Panc1 (cell line): ENCODE measurements around the gene RGS18. TPM values are rescaled to one million over a fixed set of nuclear protein-coding genes. Genes with fewer than 3 reads are reported as not detected.

Source experiments
- ATAC-seq: fragments of 200-7000 bp; cut with Tn5 transposase; 2 replicates; pipeline ENCODE4 v1.9.1; 2020; ENCODE audit warnings: mild to moderate bottlenecking, moderate library complexity
- BruUV-seq: library from RNA; stranded (reverse); fragments of 400-500 nt; replicated peaks from 2 replicates; lab custom pipeline; 2021; lab: Mats Ljungman, UMichigan
- CTCF ChIA-PET: fragments of 300-600 bp; sonication (Branson Sonifier 250); formaldehyde crosslinking; loops from one replicate; lab custom pipeline; 2022; ENCODE audit warnings: antibody characterized with exemption; lab: Charles Lee
- POLR2A ChIA-PET: fragments of 300-600 bp; sonication (Branson Sonifier 250); formaldehyde crosslinking; loops from one replicate; lab custom pipeline; 2022; ENCODE audit warnings: antibody characterized with exemption; lab: Charles Lee
- DNase-seq: peaks from one replicate; pipeline ENCODE4 v3.0.0-alpha.2; 2010; ENCODE audit warnings: low read depth, low spot score
- H3K27ac ChIP-seq: 2 replicates; pipeline ENCODE4 v1.5.1; 2011; ENCODE audit warnings: mild to moderate bottlenecking, low read length, inconsistent platforms
- H3K27me3 ChIP-seq: fragments of 200-500 bp; sonication (Bioruptor generic); 2 replicates; pipeline ENCODE4 v1.6.0; 2014; ENCODE audit warnings: low read length, inconsistent platforms; ENCODE audit not compliant: control insufficient read depth, insufficient read depth
- H3K36me3 ChIP-seq: fragments of 200-500 bp; sonication (Bioruptor generic); 2 replicates; pipeline ENCODE4 v1.5.1; 2014; ENCODE audit warnings: inconsistent platforms, mild to moderate bottlenecking, low read length, moderate library complexity; ENCODE audit not compliant: control insufficient read depth, insufficient read depth
- H3K4me1 ChIP-seq: 2 replicates; pipeline ENCODE4 v1.5.1; 2011; ENCODE audit warnings: inconsistent platforms, mild to moderate bottlenecking, low read length, moderate library complexity; ENCODE audit not compliant: control insufficient read depth, insufficient read depth
- H3K4me3 ChIP-seq, 2 experiments: 2 replicates each; pipeline ENCODE4 v1.5.1; 2011 to 2012; ENCODE audit warnings: low read depth in 2 of 2, low read length in 2 of 2, mild to moderate bottlenecking in 2 of 2, inconsistent platforms in 1 of 2, moderate library complexity in 1 of 2
- H3K9me3 ChIP-seq: fragments of 200-500 bp; sonication (Bioruptor generic); 2 replicates; pipeline ENCODE4 v1.5.1; 2014; ENCODE audit warnings: low read depth, mild to moderate bottlenecking, inconsistent platforms, low read length, moderate library complexity; ENCODE audit not compliant: control insufficient read depth, insufficient read depth
- CTCF ChIP-seq: fragments of 450-650 bp; IDR thresholded peaks from 2 replicates; pipeline ENCODE4 v1.5.1; 2017; ENCODE audit warnings: mild to moderate bottlenecking
- POLR2AphosphoS5 ChIP-seq: IDR thresholded peaks from 2 replicates; pipeline ENCODE4 v1.6.1; 2012; ENCODE audit warnings: mild to moderate bottlenecking, low read depth, low read length, moderate library complexity
- SIN3A ChIP-seq: IDR thresholded peaks from 2 replicates; pipeline ENCODE4 v1.6.1; 2012; ENCODE audit warnings: low read depth, mild to moderate bottlenecking, low read length, moderate library complexity, borderline replicate concordance; ENCODE audit not compliant: insufficient read depth
- TCF7L2 ChIP-seq: IDR thresholded peaks from 2 replicates; pipeline ENCODE4 v1.6.1; 2011; ENCODE audit warnings: mild to moderate bottlenecking, low read depth, low read length, inconsistent platforms
- in situ Hi-C: cut with HindIII; loops from 2 replicates; pipeline ENCODE4 v1.10.0; 2016; ENCODE audit warnings: low sequenced_read_pairs, low pct_unique_long_range_greater_than_20kb
- intact Hi-C: fragments of 100-400 bp; cut with micrococcal nuclease; formaldehyde crosslinking; loops from one replicate; pipeline ENCODE4 v1.10.0; 2022; ENCODE audit not compliant: unreplicated experiment
- total RNA-seq: library from RNA; stranded (reverse); gene quantifications from one replicate; pipeline ENCODE4 v1.2.1, GENCODE V29; 2021; ENCODE audit not compliant: unreplicated experiment
- TF ChIP-seq, protein P1 (sequence below), 2 experiments: IDR thresholded peaks; 2 replicates each; pipeline ENCODE4 v1.6.1; 2011 to 2012; ENCODE audit warnings: low read depth in 2 of 2, control low read depth in 1 of 2, low read length in 1 of 2, mild to moderate bottlenecking in 1 of 2, moderate library complexity in 1 of 2; ENCODE audit not compliant: insufficient read depth in 1 of 2

Gene RGS18
- total RNA-seq, 1 experiment from 2014 or later: not detected

- Histone ChIP-seq H3K36me3 (no peaks in the 10 kb centered on the region), H3K27ac (no peak overlapping the region), H3K4me3 (no peak overlapping the region), H3K27me3 (no peaks in the 10 kb centered on the region), H3K4me1 (no peaks in the 10 kb centered on the region), H3K9me3 (no peaks in the 10 kb centered on the region)
- no TSS peak for BruUV-seq
- ChIA-PET POLR2A (no interaction called here), CTCF (no interaction called here)
- TF ChIP-seq SIN3A: no peak
- TF ChIP-seq POLR2AphosphoS5: no peak
- TF ChIP-seq CTCF: no peak
- no peak for TF ChIP-seq TCF7L2
- TF ChIP-seq, protein P1, sequence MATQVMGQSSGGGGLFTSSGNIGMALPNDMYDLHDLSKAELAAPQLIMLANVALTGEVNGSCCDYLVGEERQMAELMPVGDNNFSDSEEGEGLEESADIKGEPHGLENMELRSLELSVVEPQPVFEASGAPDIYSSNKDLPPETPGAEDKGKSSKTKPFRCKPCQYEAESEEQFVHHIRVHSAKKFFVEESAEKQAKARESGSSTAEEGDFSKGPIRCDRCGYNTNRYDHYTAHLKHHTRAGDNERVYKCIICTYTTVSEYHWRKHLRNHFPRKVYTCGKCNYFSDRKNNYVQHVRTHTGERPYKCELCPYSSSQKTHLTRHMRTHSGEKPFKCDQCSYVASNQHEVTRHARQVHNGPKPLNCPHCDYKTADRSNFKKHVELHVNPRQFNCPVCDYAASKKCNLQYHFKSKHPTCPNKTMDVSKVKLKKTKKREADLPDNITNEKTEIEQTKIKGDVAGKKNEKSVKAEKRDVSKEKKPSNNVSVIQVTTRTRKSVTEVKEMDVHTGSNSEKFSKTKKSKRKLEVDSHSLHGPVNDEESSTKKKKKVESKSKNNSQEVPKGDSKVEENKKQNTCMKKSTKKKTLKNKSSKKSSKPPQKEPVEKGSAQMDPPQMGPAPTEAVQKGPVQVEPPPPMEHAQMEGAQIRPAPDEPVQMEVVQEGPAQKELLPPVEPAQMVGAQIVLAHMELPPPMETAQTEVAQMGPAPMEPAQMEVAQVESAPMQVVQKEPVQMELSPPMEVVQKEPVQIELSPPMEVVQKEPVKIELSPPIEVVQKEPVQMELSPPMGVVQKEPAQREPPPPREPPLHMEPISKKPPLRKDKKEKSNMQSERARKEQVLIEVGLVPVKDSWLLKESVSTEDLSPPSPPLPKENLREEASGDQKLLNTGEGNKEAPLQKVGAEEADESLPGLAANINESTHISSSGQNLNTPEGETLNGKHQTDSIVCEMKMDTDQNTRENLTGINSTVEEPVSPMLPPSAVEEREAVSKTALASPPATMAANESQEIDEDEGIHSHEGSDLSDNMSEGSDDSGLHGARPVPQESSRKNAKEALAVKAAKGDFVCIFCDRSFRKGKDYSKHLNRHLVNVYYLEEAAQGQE (IDR thresholded peaks at IDR 0.05; ENCODE audit: insufficient read depth in 1 of 2, low read depth in 2 of 2, low read length in 1 of 2): no peak
- no peak for DNase-seq
- intact Hi-C loops (no loop called here), in situ Hi-C loops (no loop called here)
- no peak for ATAC-seq
These were observed 31.8 kb downstream of the RGS18 start for GRCh38 chr1:192190066-192190465.

- H3K27ac ChIP-seq: no peak overlapping the region
- no peak for TF ChIP-seq CTCF
- H3K36me3 ChIP-seq: no peaks in the 10 kb centered on the region
- no peaks in the 10 kb centered on the region for H3K4me1 ChIP-seq
- POLR2A ChIA-PET: no interaction called here
- H3K4me3 ChIP-seq: no peak overlapping the region
- H3K9me3 ChIP-seq: peaks cover 3% of the 10 kb centered on the region; the same call in 1 of the 2 replicates
- no TSS peak for BruUV-seq
- no peaks in the 10 kb centered on the region for H3K27me3 ChIP-seq
- DNase-seq: no peak
- in situ Hi-C loops (no loop called here), intact Hi-C loops (no loop called here)
- no peak for ATAC-seq
- CTCF ChIA-PET: no interaction called here
These were observed 43.0 kb downstream of the RGS18 start for GRCh38 chr1:192201303-192201702.

GRCh38 chr1:192224396-192224795 lies 66.1 kb downstream of the RGS18 start:
- TF ChIP-seq SIN3A (no peak), CTCF (no peak), POLR2AphosphoS5 (no peak), TCF7L2 (no peak)
- TF ChIP-seq, protein P1 (IDR thresholded peaks at IDR 0.05; ENCODE audit: insufficient read depth in 1 of 2, low read depth in 2 of 2, low read length in 1 of 2): no peak
- in situ Hi-C loops (no loop called here), intact Hi-C loops (no loop called here)
- Histone ChIP-seq H3K36me3 (no peaks in the 10 kb centered on the region), H3K4me3 (no peak overlapping the region), H3K9me3 (0 out of 2 replicates have a peak, but pooled peaks cover 8% of the 10 kb centered on the region), H3K27me3 (no peaks in the 10 kb centered on the region), H3K4me1 (no peaks in the 10 kb centered on the region), H3K27ac (no peak overlapping the region)
- ATAC-seq (no peak), DNase-seq (no peak)
- ChIA-PET CTCF (no interaction called here), POLR2A (no interaction called here)
- BruUV-seq: no TSS peak
